Measurements from ENCODE around the gene CEP95.

- no peak for TF ChIP-seq EZH2 (IDR thresholded peaks at IDR 0.05)
- no peak for TF ChIP-seq POLR2AphosphoS5 (IDR thresholded peaks at IDR 0.05; ENCODE audit: borderline replicate concordance, low read depth, low read length)
Observed at GRCh38 chr17:64544742-64545141, 38.0 kb downstream of the CEP95 start.

Data from SK-N-MC (cell line).